ENCODE data around the gene SUPT16H. TPM values are rescaled to one million over a fixed set of nuclear protein-coding genes. Genes with fewer than 3 reads are reported as not detected.

SUPT16H gene
- total RNA-seq, 2 experiments from 2014 or later, result 156 to 158 TPM

DNA sequence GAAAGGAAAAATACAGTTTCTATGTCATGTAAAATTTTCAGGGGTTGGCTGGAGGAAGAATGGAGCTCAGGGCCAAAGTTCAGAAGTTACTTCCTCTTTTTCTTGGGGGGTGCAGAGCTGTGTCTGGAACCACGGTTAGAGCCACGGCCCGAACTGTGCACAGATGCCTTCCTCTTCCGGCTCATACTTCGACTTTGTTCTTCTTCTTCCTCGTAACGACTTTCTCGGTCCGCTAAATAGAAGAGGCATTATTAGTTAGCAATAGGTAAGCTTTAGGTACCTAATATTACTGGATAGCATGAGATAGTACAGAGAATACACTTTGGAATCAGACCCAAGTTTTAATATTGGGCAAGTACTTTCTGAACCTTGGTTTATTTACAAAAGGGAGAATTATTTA is 31.2 kb downstream of the SUPT16H start:
- ChIA-PET POLR2A (no interaction called here), CTCF (no interaction called here)
- H3K4me3 Mint-ChIP-seq, result no peak overlapping the region
- no peak for DNase-seq
- no peaks in the 10 kb centered on the region for H3K9me3 Mint-ChIP-seq
- H3K4me1 Mint-ChIP-seq (ENCODE audit: low read depth), result no peaks in the 10 kb centered on the region
- intact Hi-C loops (cut with micrococcal nuclease), result no loop called here
- peaks cover 58% of the 10 kb centered on the region for H3K36me3 Mint-ChIP-seq
- H3K27ac Mint-ChIP-seq, result no peak overlapping the region
- no peaks in the 10 kb centered on the region for H3K27me3 Mint-ChIP-seq

DNA sequence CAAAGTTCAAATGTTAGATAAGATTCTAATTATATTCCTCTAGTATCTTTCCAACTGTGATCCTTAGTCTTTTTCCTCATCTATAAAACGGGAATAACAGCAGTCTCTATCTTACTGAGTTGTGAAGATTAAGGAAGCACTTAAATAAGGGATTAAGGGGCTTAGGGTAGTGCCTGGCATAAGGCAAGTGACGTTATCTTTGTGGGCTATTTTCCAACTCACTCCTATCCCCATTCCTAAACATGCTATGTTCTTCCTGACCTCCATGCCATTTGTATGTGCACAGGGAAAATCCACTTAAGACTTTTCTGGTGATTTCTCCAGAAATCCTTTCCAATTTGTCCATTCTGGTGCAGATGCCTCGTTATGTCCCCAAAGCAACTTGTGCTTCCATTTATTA is 33.3 kb downstream of the SUPT16H start:
- H3K4me1 Mint-ChIP-seq (ENCODE audit: low read depth), result no peaks in the 10 kb centered on the region
- peaks cover 44% of the 10 kb centered on the region for H3K36me3 Mint-ChIP-seq
- intact Hi-C loops (cut with micrococcal nuclease), result no loop called here
- no peak overlapping the region for H3K4me3 Mint-ChIP-seq
- no peak overlapping the region for H3K27ac Mint-ChIP-seq
- POLR2A ChIA-PET, result no interaction called here
- H3K27me3 Mint-ChIP-seq, result no peaks in the 10 kb centered on the region
- no peak for DNase-seq
- H3K9me3 Mint-ChIP-seq, result no peaks in the 10 kb centered on the region
- CTCF ChIA-PET, result no interaction called here

DNA sequence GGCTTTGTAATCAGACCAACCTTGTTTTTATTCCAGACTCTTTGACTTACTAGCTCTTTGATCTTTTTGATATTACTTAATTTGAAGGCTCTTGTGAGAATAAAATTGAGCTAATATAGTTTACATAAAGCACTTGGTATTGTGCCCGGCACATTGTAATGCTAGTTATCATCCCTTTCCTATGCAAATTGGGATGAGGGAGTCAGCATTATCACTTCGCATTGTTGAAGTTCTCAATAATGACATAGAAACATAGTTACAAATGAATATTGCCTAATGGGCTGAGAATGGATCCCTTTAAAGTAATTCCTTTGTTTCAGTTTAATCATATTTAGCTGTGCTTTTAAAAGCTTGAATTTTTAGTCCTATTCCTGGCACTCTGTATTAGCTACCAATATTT is 36.6 kb downstream of the SUPT16H start:
- POLR2A ChIA-PET, result interaction anchor here (0.8 kb wide), 1 partner anchor 82 kb away, joined by 3 read pairs; no protein-coding TSS in a partner anchor
- Mint-ChIP-seq H3K4me3 (no peak overlapping the region), H3K27me3 (no peaks in the 10 kb centered on the region), H3K9me3 (no peaks in the 10 kb centered on the region), H3K4me1 (ENCODE audit: low read depth) (peaks cover 4% of the 10 kb centered on the region), H3K27ac (no peak overlapping the region), H3K36me3 (peaks cover 20% of the 10 kb centered on the region)
- intact Hi-C loops (cut with micrococcal nuclease), result loop anchor here (10.0 kb wide), 1 partner anchor 52 kb away; no protein-coding TSS in a partner anchor
- CTCF ChIA-PET, result no interaction called here
- DNase-seq, result no peak

DNA sequence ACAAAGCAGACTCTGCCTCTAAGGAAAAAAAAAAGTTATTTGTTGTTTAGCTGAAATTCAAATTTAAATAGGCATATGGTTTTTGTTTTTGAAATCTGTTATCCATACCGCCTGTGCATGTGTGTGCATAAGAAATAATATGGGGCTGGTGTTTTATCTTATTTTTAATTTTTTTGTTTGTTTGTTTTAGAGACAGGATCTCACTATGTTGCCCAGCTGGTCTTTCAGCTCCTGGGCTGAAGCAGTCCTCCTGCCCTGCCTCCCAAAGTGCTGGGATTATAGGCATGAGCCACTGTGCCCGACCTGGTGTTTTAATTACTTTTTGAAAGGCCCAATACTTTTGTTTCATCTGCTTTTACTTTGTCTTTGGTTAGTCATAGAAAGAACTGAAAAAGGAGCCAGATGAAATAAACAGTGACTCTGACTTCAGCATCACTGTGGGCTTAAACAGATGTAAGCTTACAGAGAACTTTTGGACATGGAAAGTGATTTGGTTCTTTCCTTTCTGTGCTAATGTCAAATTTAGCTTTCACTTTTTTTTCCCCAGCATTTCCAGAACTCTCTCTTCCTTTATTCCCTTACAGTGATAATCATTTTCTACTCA is 37.2 kb downstream of the SUPT16H start:
- H3K9me3 Mint-ChIP-seq, result no peaks in the 10 kb centered on the region
- POLR2A ChIA-PET, result interaction anchor here (0.8 to 1.6 kb wide), 2 partner anchors 81 to 93 kb away, joined by 3 to 4 read pairs; no protein-coding TSS in a partner anchor
- H3K27ac Mint-ChIP-seq, result no peak overlapping the region
- intact Hi-C loops (cut with micrococcal nuclease), result loop anchor here (10.0 kb wide), 1 partner anchor 52 kb away; no protein-coding TSS in a partner anchor
- DNase-seq, result no peak
- peaks cover 14% of the 10 kb centered on the region for H3K36me3 Mint-ChIP-seq
- CTCF ChIA-PET, result no interaction called here
- H3K27me3 Mint-ChIP-seq, result no peaks in the 10 kb centered on the region
- H3K4me1 Mint-ChIP-seq (ENCODE audit: low read depth), result peaks cover 4% of the 10 kb centered on the region
- no peak overlapping the region for H3K4me3 Mint-ChIP-seq

DNA sequence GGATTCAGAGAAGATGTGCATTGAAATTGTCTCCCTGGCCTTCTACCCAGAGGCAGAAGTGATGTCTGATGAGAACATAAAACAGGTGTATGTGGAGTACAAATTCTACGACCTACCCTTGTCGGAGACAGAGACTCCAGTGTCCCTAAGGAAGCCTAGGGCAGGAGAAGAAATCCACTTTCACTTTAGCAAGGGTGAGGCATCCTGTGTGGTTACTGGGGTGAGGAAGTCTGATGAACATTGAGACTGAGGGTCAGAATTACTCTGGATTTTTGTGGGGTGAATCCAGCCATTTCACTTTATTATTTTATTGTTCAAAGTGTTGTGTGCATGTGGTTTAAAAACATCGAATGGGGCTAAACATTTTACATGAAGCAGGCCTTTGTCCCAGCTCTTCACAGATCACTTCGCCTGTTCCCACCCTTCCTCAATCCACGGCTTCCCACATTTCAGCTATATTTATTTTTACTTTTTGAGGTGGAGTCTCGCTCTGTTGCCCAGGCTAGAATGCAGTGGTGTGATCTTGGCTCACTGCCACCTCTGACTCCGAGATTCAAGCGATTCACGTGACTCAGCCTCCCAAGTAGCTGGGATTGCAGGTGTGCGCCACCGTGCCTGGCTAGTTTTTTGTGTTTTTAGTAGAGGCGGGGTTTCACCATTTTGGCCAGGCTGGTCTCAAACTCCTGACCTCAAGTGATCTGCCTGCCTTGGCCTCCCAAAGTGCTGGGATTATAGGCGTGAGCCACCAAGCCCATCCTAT is 40.6 kb downstream of the SUPT16H start:
- ChIA-PET CTCF (no interaction called here), POLR2A (no interaction called here)
- DNase-seq, result no peak
- H3K4me1 Mint-ChIP-seq (ENCODE audit: low read depth), result peaks cover 4% of the 10 kb centered on the region
- no peaks in the 10 kb centered on the region for H3K27me3 Mint-ChIP-seq
- H3K4me3 Mint-ChIP-seq, result no peak overlapping the region
- H3K27ac Mint-ChIP-seq, result no peak overlapping the region
- intact Hi-C loops (cut with micrococcal nuclease), result loop anchor here (10.0 kb wide), 1 partner anchor 48 kb away; no protein-coding TSS in a partner anchor
- H3K36me3 Mint-ChIP-seq, result no peaks in the 10 kb centered on the region
- H3K9me3 Mint-ChIP-seq, result no peaks in the 10 kb centered on the region

DNA sequence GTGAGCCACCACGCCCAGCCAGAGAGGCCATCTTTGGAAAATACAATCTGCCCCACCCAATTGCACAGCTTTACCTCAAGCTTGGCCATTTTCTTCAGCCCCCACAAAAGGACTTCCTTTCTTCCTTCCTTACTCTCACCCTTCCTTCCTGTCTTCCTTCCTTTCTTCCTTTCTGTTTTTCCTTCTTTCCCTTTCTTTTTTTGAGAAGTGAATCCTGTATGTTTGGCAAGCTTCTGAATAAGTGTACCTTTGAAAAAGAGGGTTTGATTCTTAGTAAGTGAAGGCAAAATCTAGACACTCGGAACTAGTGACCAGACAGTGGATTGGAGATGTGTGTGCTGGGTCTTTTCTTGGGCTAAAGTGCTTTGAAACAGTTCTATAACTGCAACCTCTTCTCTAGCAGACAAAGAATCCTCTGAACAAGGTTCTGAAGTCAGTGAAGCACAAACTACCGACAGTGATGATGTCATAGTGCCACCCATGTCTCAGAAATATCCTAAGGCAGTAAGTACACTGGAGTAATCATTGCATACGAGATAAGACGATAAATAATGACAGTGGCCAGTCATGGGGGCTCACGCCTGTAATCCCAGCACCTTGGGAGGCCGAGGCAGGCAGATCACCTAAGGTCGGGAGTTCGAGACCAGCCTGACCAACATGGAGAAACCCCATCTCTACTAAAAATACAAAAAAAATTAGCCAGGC is 49.5 kb downstream of the SUPT16H start:
- no peak for DNase-seq
- ChIA-PET POLR2A (no interaction called here), CTCF (no interaction called here)
- intact Hi-C loops (cut with micrococcal nuclease), result no loop called here
- H3K9me3 Mint-ChIP-seq, result no peaks in the 10 kb centered on the region
- no peak overlapping the region for H3K27ac Mint-ChIP-seq
- no peak overlapping the region for H3K4me3 Mint-ChIP-seq
- no peaks in the 10 kb centered on the region for H3K27me3 Mint-ChIP-seq
- H3K36me3 Mint-ChIP-seq, result no peaks in the 10 kb centered on the region
- no peaks in the 10 kb centered on the region for H3K4me1 Mint-ChIP-seq (ENCODE audit: low read depth)

DNA sequence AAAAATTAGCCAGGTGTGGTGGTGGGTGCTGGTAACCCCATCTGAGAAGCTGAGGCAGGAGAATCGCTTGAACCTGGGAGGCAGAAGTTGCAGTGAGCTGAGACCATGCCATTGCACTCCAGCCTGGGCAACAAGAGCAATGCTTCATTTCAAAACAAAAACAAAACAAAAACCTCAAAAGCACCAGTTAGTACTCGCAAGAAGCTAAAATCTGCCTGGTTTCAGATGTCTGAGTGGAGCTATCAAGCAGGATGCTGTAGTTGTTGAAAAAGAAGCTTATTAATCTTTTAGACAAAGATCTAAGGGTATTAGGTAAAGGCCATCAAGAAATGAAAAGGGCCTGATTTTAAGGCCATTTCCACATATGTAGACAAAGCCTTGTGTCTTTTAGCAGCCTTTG is 50.9 kb downstream of the SUPT16H start:
- CTCF ChIA-PET, result no interaction called here
- H3K27ac Mint-ChIP-seq, result no peak overlapping the region
- no peaks in the 10 kb centered on the region for H3K27me3 Mint-ChIP-seq
- intact Hi-C loops (cut with micrococcal nuclease), result no loop called here
- POLR2A ChIA-PET, result no interaction called here
- DNase-seq, result no peak
- H3K9me3 Mint-ChIP-seq, result no peaks in the 10 kb centered on the region
- no peaks in the 10 kb centered on the region for H3K4me1 Mint-ChIP-seq (ENCODE audit: low read depth)
- no peaks in the 10 kb centered on the region for H3K36me3 Mint-ChIP-seq
- H3K4me3 Mint-ChIP-seq, result no peak overlapping the region

DNA sequence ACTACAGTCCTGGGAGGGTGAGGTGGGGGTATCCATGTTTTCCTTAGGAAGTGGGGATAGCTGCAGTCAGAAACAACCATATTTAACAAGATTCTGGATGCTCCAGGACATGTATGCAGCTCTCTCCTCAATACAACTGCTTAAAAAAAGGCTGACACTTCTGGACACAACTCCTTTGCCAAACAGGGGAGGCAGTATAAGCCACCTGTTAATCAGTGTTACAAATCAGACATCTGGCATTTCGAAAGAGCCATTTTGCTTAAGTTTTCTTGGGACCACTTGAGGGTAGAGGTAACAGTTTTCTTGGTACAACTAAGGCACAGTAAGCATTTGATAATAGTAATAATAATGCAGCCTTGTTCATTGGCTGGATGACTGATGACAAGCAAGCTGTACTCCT is 56.8 kb downstream of the SUPT16H start:
- Mint-ChIP-seq H3K4me3 (no peak overlapping the region), H3K4me1 (ENCODE audit: low read depth) (no peaks in the 10 kb centered on the region), H3K36me3 (no peaks in the 10 kb centered on the region), H3K9me3 (no peaks in the 10 kb centered on the region), H3K27me3 (peaks cover 5% of the 10 kb centered on the region), H3K27ac (no peak overlapping the region)
- POLR2A ChIA-PET, result no interaction called here
- CTCF ChIA-PET, result no interaction called here
- intact Hi-C loops (cut with micrococcal nuclease), result no loop called here
- no peak for DNase-seq

DNA sequence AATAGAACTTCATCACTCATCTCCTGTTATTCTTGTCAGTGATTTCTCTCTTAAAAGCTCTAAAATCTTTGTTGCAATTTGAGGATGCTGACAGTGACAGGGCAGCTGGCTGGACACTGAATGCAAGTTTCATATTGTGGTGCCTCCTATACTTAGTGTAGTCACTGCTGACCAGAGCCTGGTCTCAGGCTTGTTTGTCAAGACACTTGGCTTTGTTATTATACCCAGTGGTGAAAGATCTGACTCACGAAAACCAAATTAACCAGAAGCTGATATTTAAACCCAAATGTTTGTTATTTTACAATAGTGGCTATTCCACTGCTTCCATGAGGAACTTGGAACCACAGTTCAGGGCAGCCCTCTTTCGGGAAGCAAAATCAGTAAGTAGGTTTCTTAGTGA is 61.1 kb downstream of the SUPT16H start:
- Mint-ChIP-seq H3K36me3 (no peaks in the 10 kb centered on the region), H3K9me3 (no peaks in the 10 kb centered on the region), H3K27ac (no peak overlapping the region), H3K4me1 (ENCODE audit: low read depth) (peaks cover 7% of the 10 kb centered on the region), H3K27me3 (peaks cover 5% of the 10 kb centered on the region), H3K4me3 (no peak overlapping the region)
- no peak for DNase-seq
- ChIA-PET POLR2A (no interaction called here), CTCF (no interaction called here)
- intact Hi-C loops (cut with micrococcal nuclease), result no loop called here

DNA sequence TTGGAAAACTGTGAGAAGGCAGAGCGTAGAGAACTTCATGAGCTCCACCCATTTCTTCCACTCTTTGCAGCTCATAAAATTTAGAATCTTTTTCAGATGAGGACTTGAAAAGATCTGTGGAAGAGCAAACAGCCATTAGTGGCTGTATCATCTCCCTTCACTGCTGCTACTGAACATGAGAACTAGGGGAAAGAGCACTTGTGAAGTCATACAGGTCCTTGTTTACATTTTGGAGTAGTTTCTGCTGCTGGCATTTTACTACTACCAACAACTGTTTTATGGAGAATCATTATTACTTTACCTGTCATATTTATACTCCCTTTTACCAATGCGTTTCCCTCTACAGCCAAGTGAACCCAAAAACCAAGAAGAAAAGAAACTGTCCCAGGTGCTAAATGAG is 62.9 kb downstream of the SUPT16H start:
- Mint-ChIP-seq H3K9me3 (no peaks in the 10 kb centered on the region), H3K36me3 (no peaks in the 10 kb centered on the region), H3K4me1 (ENCODE audit: low read depth) (peaks cover 7% of the 10 kb centered on the region), H3K27me3 (peaks cover 5% of the 10 kb centered on the region), H3K4me3 (no peak overlapping the region), H3K27ac (no peak overlapping the region)
- intact Hi-C loops (cut with micrococcal nuclease), result no loop called here
- POLR2A ChIA-PET, result interaction anchor here (0.6 kb wide), 1 partner anchor 60 kb away, joined by 4 read pairs; no protein-coding TSS in a partner anchor
- CTCF ChIA-PET, result interaction anchor here (1.5 kb wide), 1 partner anchor 236 kb away, joined by 3 read pairs; no protein-coding TSS in a partner anchor
- DNase-seq, result no peak

DNA sequence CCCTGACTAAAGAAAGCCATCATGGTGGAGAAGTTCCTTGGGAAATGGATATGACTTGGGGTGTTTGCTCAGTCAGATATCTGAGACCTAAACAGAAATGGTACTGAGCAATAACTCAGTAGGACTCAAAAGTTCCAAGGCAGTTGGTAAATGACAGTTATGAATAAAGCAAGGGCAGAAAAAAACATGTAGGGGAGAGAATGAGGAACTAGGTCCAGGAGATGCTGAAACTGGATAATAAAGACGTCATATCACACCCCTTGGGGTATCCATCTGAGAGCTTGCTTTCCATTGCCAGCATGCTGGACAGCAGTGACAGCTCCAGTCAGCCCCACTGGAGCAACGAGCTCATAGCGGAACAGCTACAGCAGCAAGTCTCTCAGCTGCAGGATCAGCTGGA is 66.4 kb downstream of the SUPT16H start:
- H3K27me3 Mint-ChIP-seq, result peaks cover under 1% of the 10 kb centered on the region
- H3K9me3 Mint-ChIP-seq, result no peaks in the 10 kb centered on the region
- ChIA-PET CTCF (no interaction called here), POLR2A (interaction anchor here (0.6 kb wide), 1 partner anchor 24 kb away, joined by 3 read pairs; no protein-coding TSS in a partner anchor)
- H3K27ac Mint-ChIP-seq, result no peak overlapping the region
- H3K4me1 Mint-ChIP-seq (ENCODE audit: low read depth), result peaks cover 7% of the 10 kb centered on the region
- H3K36me3 Mint-ChIP-seq, result no peaks in the 10 kb centered on the region
- intact Hi-C loops (cut with micrococcal nuclease), result no loop called here
- no peak for DNase-seq
- no peak overlapping the region for H3K4me3 Mint-ChIP-seq

DNA sequence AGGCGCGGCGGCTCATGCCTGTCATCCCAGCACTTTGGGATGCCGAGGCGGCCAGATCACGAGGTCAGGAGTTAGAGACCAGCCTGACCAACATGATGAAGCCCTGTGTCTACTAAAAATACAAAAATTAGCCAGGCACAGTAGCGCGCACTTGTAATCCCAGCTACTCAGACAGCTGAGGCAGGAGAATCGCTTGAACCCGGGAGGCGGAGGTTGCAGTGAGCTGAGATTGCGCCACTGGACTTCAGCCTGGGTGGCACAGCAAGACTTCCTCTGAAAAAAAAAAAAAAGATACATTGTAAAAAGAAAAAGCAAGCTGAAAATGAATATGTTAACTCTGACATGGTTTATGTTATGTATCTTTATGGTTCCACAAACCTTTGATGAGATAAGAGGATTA is 70.3 kb downstream of the SUPT16H start:
- POLR2A ChIA-PET, result interaction anchor here (0.6 kb wide), 1 partner anchor 202 kb away, joined by 4 read pairs; no protein-coding TSS in a partner anchor
- DNase-seq, result no peak
- Mint-ChIP-seq H3K36me3 (no peaks in the 10 kb centered on the region), H3K27me3 (no peaks in the 10 kb centered on the region), H3K27ac (no peak overlapping the region), H3K9me3 (no peaks in the 10 kb centered on the region), H3K4me3 (no peak overlapping the region), H3K4me1 (ENCODE audit: low read depth) (peaks cover 11% of the 10 kb centered on the region)
- CTCF ChIA-PET, result no interaction called here
- intact Hi-C loops (cut with micrococcal nuclease), result no loop called here

Measured in activated CD4-positive, alpha-beta memory T cell treated with anti-CD3 and anti-CD28 coated beads for 36 hours (primary cell).